ENCODE data around the gene SECISBP2L. TPM values are rescaled to one million over a fixed set of nuclear protein-coding genes. Genes with fewer than 3 reads are reported as not detected.

The SECISBP2L gene
- total and polyA plus RNA-seq, 7 donors = 4.5 to 31.9 (median 22.0) TPM

GRCh38 chr15:49059491-49059890 lies 13.2 kb upstream of the SECISBP2L start:
- Histone ChIP-seq H3K9me3 (no peaks in the 10 kb centered on the region), H3K36me3 (ENCODE audit: insufficient read depth in 1 of 2, low read depth in 1 of 2) (no peaks in the 10 kb centered on the region), H3K27me3 (ENCODE audit: insufficient read depth in 3 of 3, low read length in 2 of 3) (no peaks in the 10 kb centered on the region), H3K4me1 (no peaks in the 10 kb centered on the region), H3K27ac (no peak overlapping the region), H3K4me3 (no peak overlapping the region)
- WGBS, 3 donors = 80 to 85% (median 81%) methylated on average over 3 of the region's 3 CpGs
- DNase-seq (no peak), ATAC-seq (no peak)
- intact Hi-C loops (cut with DNase I) = no loop called here
- no peak for TF ChIP-seq CTCF (IDR thresholded peaks at IDR 0.05)

GRCh38 chr15:49058559-49058958 lies 12.3 kb upstream of the SECISBP2L start:
- Histone ChIP-seq H3K27me3 (ENCODE audit: insufficient read depth in 3 of 3, low read length in 2 of 3) (no peaks in the 10 kb centered on the region), H3K4me3 (no peak overlapping the region), H3K36me3 (ENCODE audit: insufficient read depth in 1 of 2, low read depth in 1 of 2) (no peaks in the 10 kb centered on the region), H3K9me3 (no peaks in the 10 kb centered on the region), H3K4me1 (no peaks in the 10 kb centered on the region), H3K27ac (no peak overlapping the region)
- DNase-seq = no peak
- no peak for TF ChIP-seq CTCF (IDR thresholded peaks at IDR 0.05)
- intact Hi-C loops (cut with DNase I) = no loop called here
- 79 to 91% (median 84%) methylated on average over 1 of the region's 1 CpG for WGBS, 3 donors
- no peak for ATAC-seq

- intact Hi-C loops (cut with DNase I) = no loop called here
- Histone ChIP-seq H3K4me3 (no peak overlapping the region), H3K9me3 (no peaks in the 10 kb centered on the region), H3K4me1 (no peaks in the 10 kb centered on the region), H3K36me3 (ENCODE audit: insufficient read depth in 1 of 2, low read depth in 1 of 2) (no peaks in the 10 kb centered on the region), H3K27me3 (ENCODE audit: insufficient read depth in 3 of 3, low read length in 2 of 3) (no peaks in the 10 kb centered on the region), H3K27ac (no peak overlapping the region)
- DNase-seq = no peak
- no peak for ATAC-seq
- TF ChIP-seq CTCF (IDR thresholded peaks at IDR 0.05) = no peak
- 57 to 73% (median 66%) methylated on average over 2 of the region's 2 CpGs for WGBS, 3 donors
These were observed 9.4 kb upstream of the SECISBP2L start for GRCh38 chr15:49055630-49056029.

DNA sequence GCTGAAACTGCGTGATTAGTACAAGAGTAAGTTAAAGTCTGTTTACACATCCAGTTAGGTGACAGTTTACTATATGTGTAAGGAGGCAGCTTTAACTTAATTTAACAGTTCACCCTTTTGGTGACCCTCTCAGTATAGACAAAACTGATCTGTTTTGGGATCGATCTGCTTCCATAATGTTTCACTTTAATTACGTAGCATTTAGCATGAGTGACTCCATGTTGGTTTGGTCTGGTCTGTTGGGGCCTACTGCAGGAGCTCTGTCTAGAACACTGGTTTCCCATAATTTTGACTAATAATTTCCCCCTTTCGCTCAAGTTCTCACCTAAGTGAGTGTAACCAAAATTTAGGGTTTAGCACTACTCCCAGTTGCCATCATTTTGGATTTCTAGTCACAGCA lies 6.4 kb upstream of the SECISBP2L start:
- 91 to 94% (median 91%) methylated on average over 4 of the region's 4 CpGs for WGBS, 3 donors
- no peak for TF ChIP-seq CTCF (IDR thresholded peaks at IDR 0.05)
- intact Hi-C loops (cut with DNase I) = no loop called here

DNA sequence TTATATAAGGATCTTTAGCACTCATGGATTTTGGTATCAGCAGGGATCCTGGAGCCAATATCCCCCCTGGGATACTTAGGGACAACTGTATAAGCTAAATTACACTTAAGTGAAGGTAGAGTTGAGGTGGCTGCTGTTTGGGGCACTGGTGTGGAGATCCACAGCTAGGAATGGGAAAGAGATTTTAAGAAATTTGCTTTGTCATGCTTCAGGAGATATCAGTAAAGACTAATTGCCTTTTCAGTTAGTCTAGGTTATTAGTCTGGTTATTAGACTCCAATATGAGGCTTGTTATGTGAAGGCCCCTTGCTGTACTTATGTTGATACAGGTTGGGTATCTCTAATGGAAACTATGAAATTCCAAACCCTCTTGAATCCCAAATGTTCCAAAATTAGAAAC lies 1.2 kb upstream of the SECISBP2L start:
- ATAC-seq = no peak
- H3K27me3 ChIP-seq (ENCODE audit: insufficient read depth in 3 of 3, low read length in 2 of 3) = no peaks in the 10 kb centered on the region
- DNase-seq = no peak
- no peaks in the 10 kb centered on the region for H3K36me3 ChIP-seq (ENCODE audit: insufficient read depth in 1 of 2, low read depth in 1 of 2)
- intact Hi-C loops (cut with DNase I) = loop anchor here in 1 of 2 donors (5.0 kb wide), 1 partner anchor 575 kb away; the partner anchor contains the start of genes DTWD1 and FAM227B
- TF ChIP-seq CTCF (IDR thresholded peaks at IDR 0.05) = no peak
- peaks cover 17% of the 10 kb centered on the region for H3K4me1 ChIP-seq
- H3K4me3 ChIP-seq = no peak overlapping the region
- no peaks in the 10 kb centered on the region for H3K9me3 ChIP-seq
- H3K27ac ChIP-seq = no peak overlapping the region

More for the DNA sequence above, 6.4 kb upstream of the SECISBP2L start:
- H3K4me1 ChIP-seq = no peaks in the 10 kb centered on the region
- H3K9me3 ChIP-seq = no peaks in the 10 kb centered on the region
- H3K4me3 ChIP-seq = no peak overlapping the region
- no peaks in the 10 kb centered on the region for H3K36me3 ChIP-seq (ENCODE audit: insufficient read depth in 1 of 2, low read depth in 1 of 2)
- no peak overlapping the region for H3K27ac ChIP-seq
- no peak for ATAC-seq
- DNase-seq = no peak
- no peaks in the 10 kb centered on the region for H3K27me3 ChIP-seq (ENCODE audit: insufficient read depth in 3 of 3, low read length in 2 of 3)

Measured in psoas muscle (tissue), 8 donors.